Gastroesophageal sphincter (tissue), 4 donors: ENCODE data around the gene LRP6. TPM values are rescaled to one million over a fixed set of nuclear protein-coding genes. Genes with fewer than 3 reads are reported as not detected.

ENCODE experiments used
- ATAC-seq: fragments of 150-250 bp; one replicate; pipeline ENCODE4 v1.9.1; 2016; ENCODE audit warnings: mild to moderate bottlenecking, moderate library complexity
- H3K27ac ChIP-seq, 4 donors: fragments of 200-600 bp; sonication (generic) in 3 of 4; 1 replicate in 3 of 4; 2 replicates in 1 of 4; pipeline ENCODE4 v1.5.1; 2016 to 2019
- H3K27me3 ChIP-seq: fragments of 200-600 bp; sonication (generic); one replicate; pipeline ENCODE4 v1.5.1; 2019
- H3K36me3 ChIP-seq, 2 donors: fragments of 200-600 bp; sonication (generic); one replicate each; pipeline ENCODE4 v1.5.1; 2019; ENCODE audit warnings: control low read depth in 1 of 2
- H3K4me1 ChIP-seq, 3 donors: fragments of 200-600 bp; sonication (generic); 1 replicate in 2 of 3; 2 replicates in 1 of 3; pipeline ENCODE4 v1.5.1; 2016 to 2019; ENCODE audit warnings: control low read depth in 2 of 3
- H3K4me3 ChIP-seq, 2 donors: fragments of 200-600 bp; sonication (generic); one replicate each; pipeline ENCODE4 v1.5.1; 2019; ENCODE audit warnings: mild to moderate bottlenecking in 1 of 2, moderate library complexity in 1 of 2
- H3K9me3 ChIP-seq, 3 donors: fragments of 200-600 bp; sonication (generic); one replicate each; pipeline ENCODE4 v1.5.1; 2017 to 2019; ENCODE audit warnings: control low read depth in 2 of 3
- CTCF ChIP-seq, 4 experiments: fragments of 200-600 bp in 2 of 4; fragments of 450-650 bp in 2 of 4; sonication (generic) in 1 of 4; IDR thresholded peaks; one replicate each; pipeline ENCODE4 v1.5.1; 2017 to 2019; ENCODE audit warnings: antibody characterized with exemption in 4 of 4, mild to moderate bottlenecking in 2 of 4, moderate library complexity in 2 of 4
- EP300 ChIP-seq: sonication (generic); formaldehyde crosslinking; IDR thresholded peaks from one replicate; pipeline ENCODE4 v1.6.1; 2017; ENCODE audit warnings: antibody characterized with exemption, mild to moderate bottlenecking
- POLR2A ChIP-seq, 2 donors: fragments of 450-650 bp; IDR thresholded peaks; one replicate each; pipeline ENCODE4 v1.6.1; 2017; ENCODE audit warnings: antibody characterized with exemption in 2 of 2, mild to moderate bottlenecking in 2 of 2, moderate library complexity in 1 of 2
- POLR2AphosphoS5 ChIP-seq: sonication (generic); formaldehyde crosslinking; IDR thresholded peaks from one replicate; pipeline ENCODE4 v1.6.1; 2017; ENCODE audit warnings: antibody characterized with exemption
- WGBS, 2 donors: methylation state at CpG; one replicate each; pipeline ENCODE4 v1.1.5; 2018; ENCODE audit warnings: low coverage in 1 of 2; 5-methylcytosine and 5-hydroxymethylcytosine counted together
- total RNA-seq, 4 donors: library from RNA; depleted of rRNA; stranded (reverse); fragments of >200 nt; gene quantifications; one replicate each; pipeline ENCODE4 v1.1.0, GENCODE V29; 2016

LRP6 gene
- total RNA-seq, 4 donors from 2014 or later, result 34.5 to 58.5 (median 42.6) TPM

- H3K36me3 ChIP-seq, result peaks cover 0 to 19% of the 10 kb centered on the region in 2 donors
- no peak for ATAC-seq
- whole genome bisulfite sequencing, 2 donors, result 94 to 100% methylated on average over 2 of the region's 2 CpGs
Measured at GRCh38 chr12:12200363-12200762, 66.5 kb downstream of the LRP6 start.

GRCh38 chr12:12198124-12198523 is 68.7 kb downstream of the LRP6 start:
- no peaks in the 10 kb centered on the region for H3K27me3 ChIP-seq
- 100% methylated on average over 1 of the region's 1 CpG for WGBS, 2 donors

More at GRCh38 chr12:12200363-12200762, 66.5 kb downstream of the LRP6 start:
- H3K27me3 ChIP-seq, result no peaks in the 10 kb centered on the region
- H3K4me3 ChIP-seq, result no peak overlapping the region
- TF ChIP-seq CTCF (IDR thresholded peaks at IDR 0.05) (no peak), EP300 (no peak), POLR2A (IDR thresholded peaks at IDR 0.05) (no peak), POLR2AphosphoS5 (no peak)
- no peak overlapping the region for H3K27ac ChIP-seq
- H3K9me3 ChIP-seq, result peaks cover 0 to 6% (median 0%) of the 10 kb centered on the region in 3 donors
- no peaks in the 10 kb centered on the region for H3K4me1 ChIP-seq

GRCh38 chr12:12197128-12197527 is 69.7 kb downstream of the LRP6 start:
- no peak for ATAC-seq
- H3K27me3 ChIP-seq, result no peaks in the 10 kb centered on the region
- peaks cover 0 to 19% of the 10 kb centered on the region in 2 donors for H3K36me3 ChIP-seq
- H3K4me3 ChIP-seq, result no peak overlapping the region
- TF ChIP-seq EP300, result no peak
- TF ChIP-seq POLR2AphosphoS5, result no peak
- TF ChIP-seq POLR2A (IDR thresholded peaks at IDR 0.05), result no peak
- no peak for TF ChIP-seq CTCF (IDR thresholded peaks at IDR 0.05)
- WGBS, 2 donors, result 0 to 15% methylated on average over 1 of the region's 1 CpG
- H3K4me1 ChIP-seq, result no peaks in the 10 kb centered on the region
- peaks cover 0 to 10% (median 0%) of the 10 kb centered on the region in 3 donors for H3K9me3 ChIP-seq
- no peak overlapping the region for H3K27ac ChIP-seq

More at GRCh38 chr12:12198124-12198523, 68.7 kb downstream of the LRP6 start:
- no peak for TF ChIP-seq EP300
- TF ChIP-seq POLR2A (IDR thresholded peaks at IDR 0.05), result no peak
- no peak for TF ChIP-seq POLR2AphosphoS5
- TF ChIP-seq CTCF (IDR thresholded peaks at IDR 0.05), result no peak
- no peak for ATAC-seq
- H3K36me3 ChIP-seq, result peaks cover 0 to 19% of the 10 kb centered on the region in 2 donors
- peaks cover 0 to 10% (median 0%) of the 10 kb centered on the region in 3 donors for H3K9me3 ChIP-seq
- H3K27ac ChIP-seq, result no peak overlapping the region
- H3K4me3 ChIP-seq, result no peak overlapping the region
- H3K4me1 ChIP-seq, result no peaks in the 10 kb centered on the region

GRCh38 chr12:12195516-12195915 is 71.3 kb downstream of the LRP6 start:
- ATAC-seq, result no peak
- H3K4me3 ChIP-seq, result no peak overlapping the region
- 67 to 71% methylated on average over 1 of the region's 1 CpG for WGBS, 2 donors
- H3K27ac ChIP-seq, result no peak overlapping the region
- no peaks in the 10 kb centered on the region for H3K27me3 ChIP-seq
- no peaks in the 10 kb centered on the region for H3K4me1 ChIP-seq
- H3K9me3 ChIP-seq, result peaks cover 0 to 10% (median 0%) of the 10 kb centered on the region in 3 donors
- H3K36me3 ChIP-seq, result peaks cover 0 to 15% of the 10 kb centered on the region in 2 donors
- no peak for TF ChIP-seq POLR2A (IDR thresholded peaks at IDR 0.05)
- no peak for TF ChIP-seq POLR2AphosphoS5
- no peak for TF ChIP-seq CTCF (IDR thresholded peaks at IDR 0.05)
- no peak for TF ChIP-seq EP300

GRCh38 chr12:12195081-12195480 is 71.8 kb downstream of the LRP6 start:
- no peak for ATAC-seq
- no peak for TF ChIP-seq EP300
- TF ChIP-seq POLR2A (IDR thresholded peaks at IDR 0.05), result no peak
- no peak for TF ChIP-seq CTCF (IDR thresholded peaks at IDR 0.05)
- no peak for TF ChIP-seq POLR2AphosphoS5
- peaks cover 0 to 11% of the 10 kb centered on the region in 2 donors for H3K36me3 ChIP-seq
- H3K4me3 ChIP-seq, result no peak overlapping the region
- peaks cover 0 to 10% (median 0%) of the 10 kb centered on the region in 3 donors for H3K9me3 ChIP-seq
- no peaks in the 10 kb centered on the region for H3K27me3 ChIP-seq
- H3K27ac ChIP-seq, result no peak overlapping the region
- WGBS, 2 donors, result 98 to 100% methylated on average over 3 of the region's 3 CpGs
- H3K4me1 ChIP-seq, result no peaks in the 10 kb centered on the region
